NB4 (cell line): Measurements from ENCODE around the gene TPM1.

Experiments used
- DNase-seq: peaks from one replicate; pipeline ENCODE4 v3.0.0; 2010; ENCODE audit warnings: low read depth
- H3K4me3 ChIP-seq: one replicate; pipeline ENCODE4 v1.5.1; 2011; ENCODE audit warnings: mild to moderate bottlenecking, low read depth, low read length, moderate library complexity
- CTCF ChIP-seq: IDR thresholded peaks from one replicate; pipeline ENCODE4 v1.5.1; 2012; ENCODE audit warnings: low read depth, low read length
- MAX ChIP-seq: IDR thresholded peaks from 2 replicates; pipeline ENCODE4 v1.6.1; 2011; ENCODE audit warnings: low read depth, low read length
- MYC ChIP-seq: IDR thresholded peaks from 2 replicates; pipeline ENCODE4 v1.6.1; 2011; ENCODE audit warnings: low read depth, low read length
- POLR2A ChIP-seq: IDR thresholded peaks from 2 replicates; pipeline ENCODE4 v1.6.1; 2011; ENCODE audit warnings: mild to moderate bottlenecking; ENCODE audit not compliant: insufficient read length; ENCODE audit errors: extremely low read depth

TPM1 gene

GRCh38 chr15:63044645-63045464 is 2.3 kb downstream of the TPM1 start:
- no peak overlapping the region for H3K4me3 ChIP-seq
- no peak for DNase-seq
- TF ChIP-seq POLR2A, result no peak
- no peak for TF ChIP-seq MAX
- TF ChIP-seq MYC, result no peak
- TF ChIP-seq CTCF, result no peak

- no peak for TF ChIP-seq MYC
- no peak for TF ChIP-seq MAX
- no peak for TF ChIP-seq POLR2A
- no peak for TF ChIP-seq CTCF
- no peak for DNase-seq
- H3K4me3 ChIP-seq, result no peak overlapping the region
These were observed 2.9 kb downstream of the TPM1 start for GRCh38 chr15:63045465-63045840.

DNA sequence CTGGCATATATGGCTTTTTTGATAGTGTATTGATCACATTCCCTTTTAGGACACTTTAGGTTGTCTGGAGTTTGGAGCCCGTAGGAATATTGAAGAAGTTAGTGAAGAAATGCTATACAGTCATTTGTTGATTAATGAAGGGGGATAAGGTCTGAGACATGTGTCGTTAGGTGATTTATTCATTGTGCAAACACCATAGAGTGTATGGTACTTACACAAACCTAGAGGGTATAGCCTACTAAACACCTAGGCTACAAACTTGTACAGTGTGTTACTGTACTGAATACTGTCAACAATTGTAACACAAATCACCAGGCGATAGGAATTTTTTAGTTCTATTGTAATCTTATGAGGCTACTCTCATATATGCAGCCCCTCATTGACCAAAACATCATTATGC is 3.3 kb downstream of the TPM1 start:
- no peak for DNase-seq
- H3K4me3 ChIP-seq, result no peak overlapping the region
- TF ChIP-seq MAX (no peak), MYC (no peak), CTCF (no peak), POLR2A (no peak)

DNA sequence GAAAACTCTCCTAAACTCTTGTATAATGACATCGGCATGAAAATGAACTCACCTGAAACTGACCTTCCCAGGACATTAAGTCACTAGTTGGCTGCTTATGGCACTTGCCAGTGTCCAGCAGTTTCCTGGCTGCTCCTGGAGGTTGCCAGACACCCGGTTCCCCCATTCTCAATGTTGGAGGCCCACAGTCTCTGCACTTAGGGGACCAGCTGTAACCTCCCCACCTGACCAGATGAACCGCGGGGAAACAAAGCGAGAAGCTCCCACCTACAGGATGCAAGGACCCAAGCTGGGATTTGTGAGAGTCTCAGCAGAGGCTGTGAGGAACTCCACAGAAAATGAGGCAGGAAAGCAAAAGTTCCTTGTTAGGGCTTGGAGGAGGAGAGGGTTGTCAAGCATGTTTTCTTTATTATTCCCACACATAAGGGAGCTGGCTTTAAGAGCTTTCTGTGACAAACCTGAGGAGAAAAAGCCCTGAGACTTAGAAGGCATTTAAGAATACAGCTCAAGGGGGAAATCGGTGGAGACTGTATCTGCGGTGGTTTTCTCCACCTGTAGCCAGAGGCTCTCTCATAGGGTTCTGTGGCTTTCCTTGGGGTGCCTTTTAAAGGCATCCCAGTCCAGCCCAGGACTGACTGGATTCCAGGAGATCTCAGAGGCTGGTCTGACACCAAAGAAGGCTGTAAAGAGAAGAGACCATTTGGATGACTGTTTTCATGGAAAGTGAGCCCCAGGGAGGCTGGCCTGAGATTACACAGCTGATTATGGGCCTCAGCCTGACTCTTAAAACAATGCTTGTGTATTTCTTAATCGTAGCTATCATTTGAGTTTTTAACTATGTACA is 4.6 kb downstream of the TPM1 start:
- no peak for TF ChIP-seq MAX
- TF ChIP-seq CTCF, result no peak
- no peak for TF ChIP-seq POLR2A
- no peak for TF ChIP-seq MYC
- DNase-seq, result no peak
- peak overlapping the region; percentile 62 for H3K4me3 ChIP-seq

- DNase-seq, result no peak
- H3K4me3 ChIP-seq, result peak overlapping the region; percentile 62
- TF ChIP-seq MAX (no peak), CTCF (no peak), MYC (no peak), POLR2A (no peak)
These were observed 5.2 kb downstream of the TPM1 start for GRCh38 chr15:63047792-63048114.
